HUDEP-2 (cell line): ENCODE data around the gene CLEC2A.
"Not testable (repeated sequence)": the region's sequence is repeated elsewhere in the genome, so short reads cannot be mapped to it uniquely, and the experiment has no call there.

ENCODE experiments used
- DNase-seq, 76 experiments: peaks; one replicate each; lab custom pipeline; 2025; ENCODE audit not compliant: unreplicated experiment in 76 of 76; lab: John Stamatoyannopoulos, UW

Gene CLEC2A

DNA sequence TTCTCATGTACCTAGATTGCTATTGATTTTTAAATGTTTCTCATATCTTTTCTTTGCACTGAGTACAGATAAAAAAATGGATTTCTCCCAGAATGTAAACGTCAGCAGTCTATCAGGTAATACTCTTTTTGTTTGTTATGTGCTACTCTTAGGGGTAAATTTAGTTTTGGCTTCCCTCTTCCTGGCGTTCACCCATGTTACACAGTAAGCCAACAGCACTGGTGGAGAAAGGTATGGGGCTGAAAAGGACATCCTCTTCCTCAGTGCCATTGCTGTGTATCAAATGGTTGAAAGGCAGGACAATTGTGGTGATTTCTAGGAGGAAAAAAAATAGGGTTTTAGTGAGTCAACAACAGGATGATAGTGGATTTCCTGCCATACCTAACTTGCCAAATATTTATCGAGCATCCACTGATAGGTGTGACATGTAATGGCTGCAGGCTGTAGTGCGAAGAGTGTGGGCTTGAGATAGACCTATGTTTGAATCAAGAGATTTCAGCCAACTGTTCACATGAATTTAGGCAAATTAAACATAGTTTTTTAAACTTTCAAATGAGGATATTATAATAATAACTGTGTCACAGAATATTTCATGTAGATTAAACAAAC is 43.4 kb downstream of the CLEC2A start:
- no peak for DNase-seq

DNA sequence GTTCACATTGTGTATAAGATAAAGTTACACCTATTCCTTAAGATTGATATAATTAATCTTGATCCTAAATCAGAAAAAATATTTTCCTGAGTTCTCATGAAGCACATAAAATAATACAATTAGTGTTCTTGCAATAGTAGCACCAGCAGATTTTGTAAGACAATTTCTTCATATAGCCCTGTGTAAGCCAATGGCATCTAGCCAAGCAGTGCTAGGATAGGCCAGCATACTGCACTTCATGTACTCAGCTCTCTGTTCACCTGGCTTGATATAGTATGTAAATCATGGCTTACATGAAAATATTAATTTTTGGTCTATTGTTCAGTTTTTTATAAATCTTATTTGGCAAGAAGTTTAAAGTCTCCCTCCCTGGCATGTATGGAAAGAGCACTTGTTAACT is 49.0 kb downstream of the CLEC2A start:
- DNase-seq: no peak

DNA sequence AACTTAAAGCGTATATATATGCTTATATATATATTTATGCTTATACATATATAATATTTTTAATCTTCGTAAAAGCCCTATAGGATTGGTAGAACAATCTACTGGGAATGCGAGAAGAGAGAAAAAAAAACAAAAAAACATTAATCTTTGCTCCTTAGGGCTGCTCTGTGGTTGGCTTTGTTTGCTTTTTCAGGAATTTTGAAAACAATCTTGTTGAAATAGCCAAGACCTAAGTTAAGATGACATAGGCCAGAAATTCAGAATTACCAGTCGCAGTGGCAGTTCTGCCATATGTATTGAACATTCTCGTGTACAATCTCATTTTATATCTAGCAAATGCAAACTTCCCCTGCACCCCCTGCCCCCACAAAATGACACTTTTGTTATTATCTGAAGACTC is 50.2 kb downstream of the CLEC2A start:
- no peak for DNase-seq

DNA sequence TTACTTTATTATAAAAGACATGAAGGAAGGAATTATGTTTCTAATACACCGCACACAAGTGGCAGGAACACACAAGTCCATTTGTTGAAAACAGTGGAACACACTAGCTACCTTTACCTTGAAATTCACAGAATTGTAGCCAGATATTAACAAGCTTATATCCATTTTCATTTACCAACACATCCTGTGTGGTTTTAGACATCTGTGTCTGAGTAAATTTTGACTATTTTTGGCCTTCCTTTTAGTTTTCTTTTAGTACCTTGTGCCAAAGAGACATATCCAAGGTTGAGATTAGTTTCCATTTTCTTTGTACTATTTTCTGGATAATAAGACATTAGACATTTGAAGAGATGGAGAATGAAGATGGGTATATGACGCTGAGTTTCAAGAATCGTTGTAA is 50.9 kb downstream of the CLEC2A start, which contains the start of gene KLRF2:
Gene KLRF2 (plus strand): TSS at position 244 of the 400 bp plus-strand sequence. CDS start 107 bp downstream, at position 351.
- no peak for DNase-seq

DNA sequence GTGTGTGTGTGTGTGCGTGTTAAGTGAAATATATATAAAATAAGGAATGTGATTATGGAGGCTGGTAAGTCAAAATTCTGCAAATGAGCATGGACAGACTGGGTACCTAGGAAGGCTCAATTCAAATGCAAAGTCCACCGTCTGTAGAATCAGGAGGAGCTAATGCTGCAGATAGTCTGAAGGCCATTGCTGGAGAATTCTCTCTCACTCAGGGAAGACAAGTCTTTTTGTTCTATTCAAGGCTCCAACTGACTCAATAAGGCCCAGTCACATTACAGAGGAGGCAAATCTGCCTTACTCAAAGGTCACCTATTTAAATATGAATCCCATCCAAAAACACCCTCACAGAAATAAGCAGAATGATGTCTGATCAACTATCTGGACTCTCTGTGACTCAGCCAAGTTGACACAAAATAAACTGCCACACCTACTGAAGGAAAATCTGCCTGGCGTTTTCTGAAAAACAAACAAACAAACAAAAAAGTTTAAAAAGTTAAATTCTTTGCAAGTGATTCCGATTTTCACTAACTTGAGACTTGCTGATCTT is 51.6 kb downstream of the CLEC2A start:
- no peak for DNase-seq

DNA sequence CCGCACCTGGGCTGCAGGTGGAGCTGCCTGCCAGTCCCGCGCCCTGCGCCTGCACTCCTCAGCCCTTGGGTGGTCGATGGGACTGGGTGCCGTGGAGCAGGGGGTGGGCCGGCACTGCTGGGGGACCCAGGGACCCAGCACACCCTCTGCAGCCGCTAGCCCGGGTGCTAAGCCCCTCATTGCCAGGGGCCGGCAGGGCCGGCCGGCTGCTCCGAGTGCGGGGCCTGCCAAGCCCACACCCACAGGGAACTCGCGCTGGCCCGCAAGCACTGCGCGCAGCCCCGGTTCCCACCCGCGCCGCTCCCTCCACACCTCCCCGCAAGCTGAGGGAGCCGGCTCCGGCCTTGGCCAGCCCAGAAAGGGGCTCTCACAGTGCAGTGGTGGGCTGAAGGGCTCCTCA is 56.0 kb downstream of the CLEC2A start:
- DNase-seq: not testable (repeated sequence)

DNA sequence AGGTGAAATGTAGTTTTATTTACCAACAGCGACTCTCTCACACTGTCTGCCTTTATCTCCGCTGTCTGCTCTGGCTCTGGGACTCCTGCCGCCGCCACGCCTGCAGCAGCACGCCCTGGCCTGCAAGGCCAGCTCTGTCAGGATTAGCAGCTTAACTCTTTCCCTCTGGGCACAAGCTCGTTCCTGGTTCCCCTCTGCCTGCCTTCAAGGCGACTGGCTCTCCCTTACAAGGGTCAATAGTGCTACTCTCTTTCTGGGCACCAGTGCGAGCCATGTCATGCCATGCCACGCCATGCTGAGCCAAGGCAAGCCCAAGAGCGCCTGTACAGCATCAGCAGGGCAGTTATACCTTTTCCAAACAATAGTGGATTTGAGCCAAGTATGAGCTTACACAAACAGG is 59.4 kb downstream of the CLEC2A start:
- DNase-seq: no peak

DNA sequence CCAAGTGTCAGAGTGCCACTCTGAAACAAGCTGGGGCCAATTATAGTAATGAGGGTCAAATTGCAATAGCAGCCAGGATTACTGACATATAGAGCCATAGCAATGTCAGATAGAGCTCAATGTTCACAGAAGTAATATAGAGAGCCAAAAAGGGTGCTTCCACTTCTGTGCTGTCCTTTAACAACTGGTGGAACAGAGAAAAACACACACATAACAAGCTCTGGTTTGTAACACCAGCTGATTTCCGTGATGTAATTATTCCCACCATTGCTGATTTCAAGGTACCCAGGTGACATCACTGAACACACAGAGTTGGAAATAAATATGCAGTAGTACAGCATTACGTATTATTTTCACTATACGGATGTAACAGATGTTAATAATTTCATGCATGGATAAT is 60.0 kb downstream of the CLEC2A start:
- no peak for DNase-seq

DNA sequence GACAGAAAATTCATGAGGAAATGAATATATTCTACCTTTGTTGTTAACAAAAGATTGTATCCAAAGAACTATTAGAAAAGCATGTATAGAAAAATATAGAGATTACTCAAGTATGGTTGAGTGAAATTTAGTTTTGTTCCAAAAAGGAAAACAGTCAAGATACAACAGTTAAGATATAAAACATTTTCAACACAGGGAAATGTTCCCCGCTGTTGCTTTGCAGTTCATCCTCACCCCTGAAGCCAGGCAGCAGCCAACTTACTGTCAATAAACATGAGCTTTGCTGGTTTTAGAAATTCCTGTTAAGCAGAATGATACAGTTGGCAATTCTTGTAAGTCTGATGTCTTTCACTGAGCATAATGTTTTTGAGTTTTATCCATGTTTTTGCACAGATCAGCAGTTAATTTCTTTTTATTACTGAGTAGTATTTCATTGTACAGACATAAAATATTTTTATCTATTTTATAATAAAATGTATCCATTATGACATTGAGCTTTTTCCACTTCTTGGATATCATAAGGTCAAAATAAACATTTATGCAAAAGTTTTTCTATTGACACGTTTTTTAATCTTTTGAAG is 61.8 kb downstream of the CLEC2A start:
- no peak for DNase-seq

DNA sequence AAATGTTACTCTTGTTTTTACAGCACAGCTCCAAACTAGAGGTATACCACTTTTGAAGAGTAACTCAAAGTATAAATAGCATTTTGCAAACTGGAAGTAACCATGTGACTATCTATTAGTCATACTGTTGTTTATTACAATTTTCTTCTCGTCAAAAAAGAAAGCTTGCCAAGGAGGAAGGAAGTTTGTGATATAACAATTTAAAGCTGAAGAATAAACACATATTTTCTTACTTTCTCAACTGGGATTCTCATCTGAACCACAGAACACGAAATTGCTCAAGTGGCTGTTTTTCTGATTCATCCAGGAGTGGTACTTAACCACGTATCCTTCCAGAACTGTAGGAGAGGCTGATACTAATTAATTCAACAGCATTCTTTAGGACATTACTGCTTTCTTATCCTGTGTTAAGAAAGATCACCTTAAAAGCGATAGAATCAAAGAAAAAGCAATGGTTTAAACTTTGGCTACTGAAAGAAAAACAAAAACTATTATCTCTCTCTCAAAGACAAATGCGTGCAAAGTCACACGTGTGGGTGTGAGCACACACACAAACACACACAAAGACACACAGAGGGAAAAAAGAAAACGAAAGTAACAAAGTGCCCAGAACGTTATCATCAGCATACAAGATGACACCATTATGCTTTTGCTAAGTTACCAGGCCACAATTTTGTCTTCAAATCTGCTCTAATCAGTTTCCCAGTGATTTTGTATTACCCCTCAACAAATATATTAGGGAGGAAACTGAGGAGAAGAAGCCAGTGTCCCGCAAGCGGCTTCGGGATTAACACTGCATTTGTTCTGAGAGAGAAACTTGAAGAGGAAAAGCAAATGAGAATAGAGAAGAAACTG is 62.6 kb downstream of the CLEC2A start, which contains the start of gene CLEC2B:
Gene CLEC2B (minus strand): TSS at position 48 of the 855 bp plus-strand sequence.
- peak in 4 of 76 experiments; percentile 1 to 21 (median 8) for DNase-seq

DNA sequence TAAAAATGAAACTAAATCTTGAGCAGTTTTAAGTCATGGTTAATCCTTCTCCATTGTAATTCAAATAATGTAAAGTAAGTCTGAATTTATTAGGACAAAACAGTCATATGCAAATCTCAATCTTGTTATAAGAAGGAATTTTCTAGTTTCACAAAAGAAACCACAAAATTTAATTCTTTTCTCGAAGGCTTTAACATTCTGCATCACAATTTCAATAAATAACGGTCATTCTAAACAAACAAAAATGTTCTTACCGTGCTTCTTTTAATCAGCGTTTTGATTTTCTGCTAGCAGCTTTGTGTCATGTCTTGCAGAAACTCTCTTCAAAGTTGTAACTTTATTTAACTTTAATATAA is 63.2 kb downstream of the CLEC2A start:
- no peak for DNase-seq

DNA sequence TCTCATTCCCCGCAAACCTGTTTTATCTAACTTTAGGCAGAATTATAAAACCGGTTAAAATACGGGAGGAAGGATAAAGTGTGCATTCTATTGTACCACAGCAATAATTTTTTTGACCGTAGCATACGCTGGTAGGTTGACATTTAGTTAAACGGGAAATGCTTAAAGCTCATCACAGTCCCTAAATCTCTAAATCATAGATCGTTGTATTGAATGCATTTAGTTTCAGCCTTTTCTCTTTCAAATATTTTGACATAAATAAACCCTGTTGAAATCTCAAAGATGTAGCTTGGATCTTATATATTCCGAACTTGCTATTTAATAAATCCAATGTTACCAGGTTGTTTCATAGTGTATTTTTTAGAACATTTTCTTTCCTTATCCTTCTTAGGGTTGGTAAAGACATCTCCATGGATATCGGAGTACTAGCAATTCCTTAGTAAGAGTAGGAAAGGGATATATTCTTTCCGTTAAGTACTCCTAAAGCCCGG is 63.8 kb downstream of the CLEC2A start:
- DNase-seq: no peak

DNA sequence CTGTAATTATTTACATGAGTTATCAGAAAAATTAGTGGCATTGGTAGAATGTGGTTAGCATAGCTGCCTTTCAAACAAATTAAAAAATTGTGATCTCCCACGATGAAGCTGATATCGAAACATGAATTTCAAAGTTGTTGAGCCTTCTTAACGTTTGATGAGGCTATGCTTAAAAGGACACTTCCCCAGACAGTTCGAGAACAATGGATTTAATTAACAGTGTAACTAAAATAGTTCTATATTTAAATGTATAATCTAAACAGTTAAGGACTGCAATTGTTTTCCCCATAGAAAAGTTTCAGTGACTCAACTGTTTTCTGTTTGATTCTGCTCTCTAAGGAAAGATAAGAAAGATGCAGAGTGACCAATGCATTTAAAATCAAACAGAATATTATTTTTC is 64.6 kb downstream of the CLEC2A start:
- no peak for DNase-seq

DNA sequence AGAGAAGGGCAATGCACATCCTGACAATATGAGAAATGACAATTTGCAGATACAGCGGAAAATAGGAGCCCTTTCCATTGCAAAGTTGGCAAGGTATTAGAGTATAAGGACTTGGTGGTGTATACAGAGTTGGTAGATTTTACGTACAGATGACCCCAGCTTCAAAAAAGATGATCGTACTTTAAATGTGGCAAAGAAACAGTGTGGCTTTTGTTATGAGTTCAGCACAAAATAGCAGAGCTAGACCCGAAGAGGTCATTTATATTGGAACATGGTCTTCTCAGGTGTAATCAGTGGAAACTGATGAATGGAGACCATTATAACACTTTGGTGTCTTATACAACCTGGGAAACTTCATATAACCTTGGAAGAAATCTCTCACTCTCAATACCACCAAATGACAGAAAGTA is 65.3 kb downstream of the CLEC2A start:
- DNase-seq: no peak

DNA sequence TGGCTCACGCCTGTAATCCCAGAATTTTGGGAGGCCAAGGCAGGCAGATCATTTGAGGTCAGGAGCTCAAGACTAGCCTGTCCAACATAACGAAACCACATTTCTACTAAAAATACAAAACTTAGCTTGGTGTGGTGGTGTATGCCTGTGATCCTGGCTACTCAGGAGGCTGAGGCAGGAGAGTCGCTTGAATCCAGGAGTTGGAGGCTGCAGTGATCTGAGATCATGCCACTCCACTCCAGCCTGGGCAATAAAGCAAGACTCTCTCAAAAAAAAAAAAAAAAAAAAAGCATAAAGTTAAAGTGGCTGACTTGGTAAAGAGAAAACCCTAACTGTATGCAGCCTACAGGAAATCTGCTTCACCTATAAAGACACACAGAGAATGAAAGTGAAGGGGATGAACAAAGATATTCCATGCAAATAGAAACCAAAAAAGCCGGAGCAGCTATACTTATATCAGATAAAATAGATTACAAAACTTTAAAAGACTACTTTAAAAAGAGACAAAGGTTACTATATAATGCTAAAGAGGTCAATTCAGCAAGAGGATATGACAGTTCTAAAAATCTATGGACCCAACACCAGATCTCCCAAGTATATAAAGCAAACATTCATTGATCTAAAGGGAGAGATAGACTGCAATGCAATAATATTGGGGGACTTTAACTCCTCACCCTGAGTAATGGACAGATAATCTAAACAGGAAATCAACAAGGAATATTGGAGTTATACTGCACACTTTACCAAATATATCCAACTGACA is 67.1 kb downstream of the CLEC2A start:
- DNase-seq: no peak
